Aorta (tissue), 5 donors: ENCODE data around the gene ARHGAP23. TPM values are rescaled to one million over a fixed set of nuclear protein-coding genes. Genes with fewer than 3 reads are reported as not detected.
"Not testable (repeated sequence)": the region's sequence is repeated elsewhere in the genome, so short reads cannot be mapped to it uniquely, and the experiment has no call there.

Source experiments
- ATAC-seq: fragments of 200-7000 bp; cut with Tn5 transposase; one replicate; pipeline ENCODE4 v1.9.1; 2022; ENCODE audit warnings: moderate library complexity; ENCODE audit not compliant: low FRiP score
- DNase-seq, 2 donors: peaks; one replicate each; pipeline ENCODE4 v3.0.0-alpha.2; 2020
- H3K27ac ChIP-seq, 2 donors: one replicate each; pipeline ENCODE4 v1.5.1; 2013; ENCODE audit warnings: low read length in 2 of 2, mild to moderate bottlenecking in 2 of 2, moderate library complexity in 2 of 2, control low read depth in 1 of 2, inconsistent platforms in 1 of 2, low read depth in 1 of 2
- H3K27me3 ChIP-seq, 2 donors: one replicate each; pipeline ENCODE4 v1.6.1; 2013; ENCODE audit warnings: control low read depth in 1 of 2, low read length in 1 of 2, mild to moderate bottlenecking in 1 of 2, moderate library complexity in 1 of 2; ENCODE audit not compliant: insufficient read depth in 2 of 2, control insufficient read depth in 1 of 2
- H3K36me3 ChIP-seq, 2 donors: one replicate each; pipeline ENCODE4 v1.6.1; 2013; ENCODE audit warnings: control low read depth in 1 of 2, low read length in 1 of 2, mild to moderate bottlenecking in 1 of 2; ENCODE audit not compliant: insufficient read depth in 2 of 2, control insufficient read depth in 1 of 2
- H3K4me1 ChIP-seq, 2 donors: one replicate each; pipeline ENCODE4 v1.6.1; 2013; ENCODE audit warnings: low read length in 2 of 2, control low read depth in 1 of 2, mild to moderate bottlenecking in 1 of 2, moderate library complexity in 1 of 2; ENCODE audit not compliant: insufficient read depth in 2 of 2, control insufficient read depth in 1 of 2
- H3K4me3 ChIP-seq, 2 donors: one replicate each; pipeline ENCODE4 v1.5.1; 2013; ENCODE audit warnings: low read length in 2 of 2, control low read depth in 1 of 2, mild to moderate bottlenecking in 1 of 2
- H3K9me3 ChIP-seq: one replicate; pipeline ENCODE4 v1.6.1; 2013; ENCODE audit warnings: mild to moderate bottlenecking, low read length; ENCODE audit not compliant: control insufficient read depth
- WGBS, 2 donors: extraction: QIAGEN DNeasy Blood & Tissue Kit; methylation state at CpG; one replicate each; pipeline ENCODE4 v1.1.7; 2013; 5-methylcytosine and 5-hydroxymethylcytosine counted together
- intact Hi-C, 2 donors: fragments of 100-400 bp; cut with DNase I; formaldehyde crosslinking; loops; one replicate each; pipeline versions ENCODE4 v1.14.2 to v1.15.0; 2022
- polyA plus RNA-seq, 2 donors: library from polyadenylated mRNA; stranded (reverse); fragments of 200-250 nt; gene quantifications; one replicate each; pipeline ENCODE4 v1.2.3, GENCODE V29; 2013
- total RNA-seq, 2 donors: library from RNA; stranded (reverse); fragmentation: NEBNext Ultra II Directional; extraction: Animal tissue kit (Norgen Biotek cat#: 25700); gene quantifications; one replicate each; pipeline ENCODE4 v1.2.1, GENCODE V29; 2021
- donor health status: healthy with polysubstance abuse.
- donor health status: Bipolar disorder and iron deficiency.
- donor health status: DM: no; HTN: no; CAD: no.
- donor health status: DM: no; HTN: no; CAD: no.
- donor health status: DM: yes; HTN: yes; CAD: no.

Gene ARHGAP23
- total and polyA plus RNA-seq, 4 donors = 6.9 to 126 (median 70.6) TPM

GRCh38 chr17:38477951-38478350 is 49.7 kb downstream of the ARHGAP23 start:
- DNase-seq, H3K4me1 ChIP-seq, ATAC-seq, H3K27ac ChIP-seq, H3K27me3 ChIP-seq, intact Hi-C loops, H3K9me3 ChIP-seq, H3K4me3 ChIP-seq, H3K36me3 ChIP-seq: not testable (repeated sequence)
- WGBS, 2 donors = 89 to 92% methylated on average over 12 to 13 of the region's 13 CpGs

- H3K4me1 ChIP-seq, H3K27ac ChIP-seq, H3K4me3 ChIP-seq, intact Hi-C loops, H3K27me3 ChIP-seq, H3K36me3 ChIP-seq, H3K9me3 ChIP-seq, ATAC-seq, DNase-seq: not testable (repeated sequence)
- WGBS, 2 donors = 68 to 77% methylated on average over 4 of the region's 4 CpGs
Observed at GRCh38 chr17:38478667-38479066, 50.4 kb downstream of the ARHGAP23 start.

GRCh38 chr17:38482039-38482699 is 53.9 kb downstream of the ARHGAP23 start:
- intact Hi-C loops = loop anchor here (2.0 to 5.0 kb wide), 2 partner anchors 39 to 60 kb away; no protein-coding TSS in a partner anchor
- H3K27ac ChIP-seq = not testable (repeated sequence)

GRCh38 chr17:38482700-38483043 is 54.4 kb downstream of the ARHGAP23 start:
- intact Hi-C loops = loop anchor here (2.0 to 5.0 kb wide), 2 partner anchors 40 to 60 kb away; no protein-coding TSS in a partner anchor
- H3K36me3 ChIP-seq, DNase-seq, H3K4me1 ChIP-seq, H3K27me3 ChIP-seq, H3K4me3 ChIP-seq, ATAC-seq, H3K27ac ChIP-seq, H3K9me3 ChIP-seq: not testable (repeated sequence)
- WGBS, 2 donors = 89 to 91% methylated on average over 7 to 8 of the region's 8 CpGs

More at GRCh38 chr17:38482039-38482699, 53.9 kb downstream of the ARHGAP23 start:
- not testable (repeated sequence) for H3K27me3 ChIP-seq, ATAC-seq, H3K4me1 ChIP-seq, H3K36me3 ChIP-seq, H3K9me3 ChIP-seq, H3K4me3 ChIP-seq, DNase-seq
- 33 to 56% methylated on average over 17 to 19 of the region's 19 CpGs for WGBS, 2 donors

GRCh38 chr17:38484242-38485145 is 56.2 kb downstream of the ARHGAP23 start:
- H3K36me3 ChIP-seq, H3K4me1 ChIP-seq, H3K27ac ChIP-seq, H3K9me3 ChIP-seq, H3K4me3 ChIP-seq, H3K27me3 ChIP-seq: not testable (repeated sequence)
- WGBS, 2 donors = 46 to 52% methylated on average over 20 to 21 of the region's 21 CpGs
- intact Hi-C loops = loop anchor here (5.0 kb wide), 2 partner anchors 42 to 62 kb away; no protein-coding TSS in a partner anchor
- DNase-seq (peak; percentile 79 to 89), ATAC-seq (peak; percentile 96)

GRCh38 chr17:38485146-38485468 is 56.8 kb downstream of the ARHGAP23 start:
- intact Hi-C loops = loop anchor here (5.0 kb wide), 2 partner anchors 43 to 63 kb away; no protein-coding TSS in a partner anchor
- 44 to 50% methylated on average over 2 of the region's 2 CpGs for WGBS, 2 donors
- ATAC-seq (no peak), DNase-seq (no peak)
- no peaks in the 10 kb centered on the region for H3K27me3 ChIP-seq
- H3K9me3 ChIP-seq = no peaks in the 10 kb centered on the region
- H3K4me1 ChIP-seq = no peaks in the 10 kb centered on the region
- H3K27ac ChIP-seq = peak overlapping the region in 1 of 2 donors; percentile 7
- H3K36me3 ChIP-seq = peaks cover 0 to 4% of the 10 kb centered on the region in 2 donors
- no peak overlapping the region for H3K4me3 ChIP-seq

GRCh38 chr17:38485681-38486298 is 57.5 kb downstream of the ARHGAP23 start:
- H3K36me3 ChIP-seq, H3K9me3 ChIP-seq, H3K27me3 ChIP-seq, H3K4me1 ChIP-seq, ATAC-seq, DNase-seq, H3K4me3 ChIP-seq: not testable (repeated sequence)
- WGBS, 2 donors = 49 to 50% methylated on average over 10 to 13 of the region's 13 CpGs
- intact Hi-C loops = loop anchor here (5.0 kb wide), 2 partner anchors 43 to 63 kb away; no protein-coding TSS in a partner anchor
- peak overlapping the region in 1 of 2 donors; percentile 73 for H3K27ac ChIP-seq

GRCh38 chr17:38489774-38490173 is 61.5 kb downstream of the ARHGAP23 start:
- H3K4me3 ChIP-seq, DNase-seq, H3K27me3 ChIP-seq, H3K9me3 ChIP-seq, H3K4me1 ChIP-seq, ATAC-seq, H3K27ac ChIP-seq, H3K36me3 ChIP-seq: not testable (repeated sequence)
- intact Hi-C loops = loop anchor here (5.0 kb wide), 2 partner anchors 47 to 67 kb away; no protein-coding TSS in a partner anchor
- WGBS, 2 donors = 86 to 88% methylated on average over 17 of the region's 17 CpGs
